GM21423 (cell line): ENCODE results near the gene MXRA7.
"Not testable (repeated sequence)": the region's sequence is repeated elsewhere in the genome, so short reads cannot be mapped to it uniquely, and the experiment has no call there.

ENCODE experiments used
- ATAC-seq: cut with Tn5 transposase; IDR thresholded peaks from one replicate; pipeline ENCODE4 v1.9.1; 2021; ENCODE audit warnings: mild to moderate bottlenecking, moderate library complexity; ENCODE audit not compliant: unreplicated experiment

The MXRA7 gene

DNA sequence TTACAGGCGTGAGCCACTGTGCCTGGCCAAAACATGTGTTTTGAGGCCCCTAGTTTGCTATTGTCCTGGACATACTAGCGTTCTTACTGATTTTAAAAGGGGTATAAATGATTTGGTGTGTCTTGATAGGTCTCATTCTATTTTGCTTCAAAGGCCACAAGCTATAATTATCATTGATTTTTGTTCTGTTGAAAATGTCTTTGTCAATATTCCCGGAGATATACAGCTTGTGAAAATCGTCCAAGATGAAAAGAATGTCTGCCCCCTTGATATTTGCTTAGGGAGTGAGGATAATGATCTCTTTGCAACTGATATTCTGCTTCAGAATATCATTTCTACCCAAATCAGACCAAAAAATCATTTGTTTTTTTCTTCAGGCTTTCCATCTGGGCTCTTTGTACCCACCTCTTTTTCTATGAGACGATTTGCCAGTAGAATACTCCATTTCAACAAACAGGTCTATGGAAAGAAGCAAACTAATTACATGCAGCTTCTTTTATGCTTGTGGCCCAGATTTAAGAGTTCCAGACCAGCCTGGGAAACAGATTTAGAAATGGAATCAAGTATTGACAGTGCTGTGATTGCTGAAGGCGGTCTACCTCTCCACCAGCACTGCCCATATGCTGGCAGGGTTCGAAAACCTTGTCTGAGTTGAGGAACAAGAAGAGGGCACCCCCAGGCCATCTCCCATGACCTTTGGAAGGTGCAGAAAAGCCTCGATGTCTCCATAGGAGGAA is 53.1 kb downstream of the MXRA7 start:
- ATAC-seq = no peak

DNA sequence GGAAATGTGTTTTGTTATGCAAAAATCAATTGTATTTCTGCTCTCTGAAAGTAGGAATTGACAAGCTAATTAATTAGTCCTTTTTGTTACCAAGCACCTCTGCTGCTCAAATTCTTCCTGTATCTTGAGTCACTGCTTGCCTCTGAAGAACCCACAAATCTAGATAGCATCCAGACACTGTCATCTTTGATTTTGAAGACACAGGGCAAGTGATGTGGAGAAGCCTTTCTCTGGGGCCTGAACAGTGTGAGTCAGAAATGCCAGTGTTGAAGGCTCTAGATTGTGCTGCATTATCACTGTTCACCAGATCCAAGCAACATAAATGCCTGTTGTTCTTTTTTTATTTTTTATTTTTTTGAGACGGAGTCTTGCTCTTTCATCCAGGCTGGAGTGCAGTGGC is 56.4 kb downstream of the MXRA7 start:
- no peak for ATAC-seq

DNA sequence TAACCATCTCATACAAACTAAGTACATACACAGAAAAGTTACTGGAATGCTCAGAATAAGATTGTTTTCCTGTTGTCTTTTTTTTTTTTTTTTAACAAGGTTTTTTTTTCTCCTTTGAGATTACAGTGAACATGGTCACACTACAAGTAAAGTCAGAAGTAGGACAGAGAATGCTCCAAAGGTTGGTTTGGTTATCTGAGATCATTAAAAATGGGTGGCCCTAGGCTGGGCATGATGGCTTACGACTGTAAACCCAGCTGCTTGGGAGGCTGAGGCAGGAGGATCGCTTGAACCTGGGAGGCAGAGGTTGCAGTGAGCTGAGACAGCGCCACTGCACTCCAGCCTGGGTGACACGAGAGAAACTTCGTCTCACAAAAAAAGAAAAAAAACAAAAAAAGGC is 60.3 kb downstream of the MXRA7 start:
- no peak for ATAC-seq

- no peak for ATAC-seq
Measured at GRCh38 chr17:76646712-76647111, 64.1 kb downstream of the MXRA7 start.

- ATAC-seq = no peak
Measured at GRCh38 chr17:76645481-76645880, 65.3 kb downstream of the MXRA7 start.

GRCh38 chr17:76644995-76645394 is 65.8 kb downstream of the MXRA7 start:
- ATAC-seq = no peak

DNA sequence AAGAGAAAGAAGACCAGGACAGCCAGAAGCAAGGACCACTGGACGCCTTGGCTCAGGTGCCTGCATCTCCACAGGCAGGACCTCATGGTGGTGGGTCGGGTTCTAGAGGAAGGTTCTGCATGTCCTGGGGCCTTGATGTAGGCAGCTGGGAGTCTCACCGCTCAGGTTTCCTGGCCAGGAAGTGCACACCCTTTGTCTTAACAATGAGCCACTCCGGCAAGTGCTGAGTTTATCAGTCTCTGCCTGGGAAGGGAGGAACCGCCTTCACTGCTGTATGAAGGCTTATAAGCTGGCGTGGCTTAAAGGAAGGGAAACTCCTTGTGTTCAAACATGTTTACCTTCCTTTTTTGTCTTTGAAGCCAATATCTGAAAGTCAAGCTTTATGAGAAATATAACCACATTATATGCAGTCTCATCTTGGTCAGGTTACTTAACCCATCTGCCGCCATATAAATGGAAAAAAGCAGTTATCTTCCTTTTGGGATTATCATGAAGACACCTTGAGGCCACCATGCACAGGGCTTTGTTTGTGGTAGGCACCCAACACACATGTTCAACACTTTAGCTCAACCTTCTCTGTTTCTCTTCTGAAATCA is 67.1 kb downstream of the MXRA7 start, which contains the start of gene ST6GALNAC1:
Gene ST6GALNAC1, minus strand, starts transcription at position 205 of the 596 bp plus-strand sequence. Its CDS starts 119 bp downstream, at position 86.
- ATAC-seq = no peak

GRCh38 chr17:76642994-76643393 is 67.8 kb downstream of the MXRA7 start:
- no peak for ATAC-seq

DNA sequence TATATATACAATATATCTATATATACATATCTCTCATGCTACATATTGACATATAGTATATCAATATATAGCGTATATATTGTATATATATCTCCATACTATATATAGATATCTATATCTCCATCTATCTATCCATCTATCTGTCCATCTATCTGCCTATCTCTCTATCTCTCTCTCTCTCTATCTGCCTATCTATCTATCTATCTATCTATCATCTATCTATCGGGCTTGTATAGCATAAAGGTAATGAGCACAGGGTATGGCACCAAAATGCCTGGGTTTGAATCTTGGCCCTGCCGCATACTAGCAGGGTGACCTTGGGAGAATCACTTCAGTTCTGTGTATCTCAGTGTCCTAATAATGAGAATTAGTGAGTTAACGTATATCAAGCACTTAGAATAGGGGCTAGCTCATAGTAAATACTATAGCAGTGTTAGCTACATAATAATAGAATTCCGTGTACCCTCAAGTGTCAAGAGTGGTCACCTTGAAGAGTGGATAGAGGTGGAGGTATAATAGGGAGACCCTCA is 68.7 kb downstream of the MXRA7 start:
- ATAC-seq = no peak

DNA sequence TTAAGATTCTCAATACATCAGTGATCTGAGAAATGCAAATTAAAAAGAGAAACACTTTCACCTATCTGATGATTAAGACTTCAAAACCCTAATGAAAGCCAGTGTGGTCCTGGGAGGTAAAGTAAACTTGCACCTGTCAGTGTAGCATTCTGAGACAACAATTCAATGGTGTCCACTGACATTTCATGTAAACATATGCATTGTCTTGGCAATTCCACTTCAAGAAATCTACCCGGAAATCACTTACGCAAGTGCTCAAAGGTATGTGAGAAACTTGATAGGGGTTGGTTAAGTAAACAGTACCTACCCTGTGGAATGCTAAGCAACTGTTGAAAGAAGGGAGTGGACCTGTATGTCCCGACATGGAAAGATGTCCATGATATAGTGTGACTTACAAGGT is 69.3 kb downstream of the MXRA7 start:
- ATAC-seq = no peak

GRCh38 chr17:76640550-76641380 is 70.0 kb downstream of the MXRA7 start:
- ATAC-seq = no peak

- ATAC-seq = no peak
Measured at GRCh38 chr17:76638263-76638662, 72.5 kb downstream of the MXRA7 start.

DNA sequence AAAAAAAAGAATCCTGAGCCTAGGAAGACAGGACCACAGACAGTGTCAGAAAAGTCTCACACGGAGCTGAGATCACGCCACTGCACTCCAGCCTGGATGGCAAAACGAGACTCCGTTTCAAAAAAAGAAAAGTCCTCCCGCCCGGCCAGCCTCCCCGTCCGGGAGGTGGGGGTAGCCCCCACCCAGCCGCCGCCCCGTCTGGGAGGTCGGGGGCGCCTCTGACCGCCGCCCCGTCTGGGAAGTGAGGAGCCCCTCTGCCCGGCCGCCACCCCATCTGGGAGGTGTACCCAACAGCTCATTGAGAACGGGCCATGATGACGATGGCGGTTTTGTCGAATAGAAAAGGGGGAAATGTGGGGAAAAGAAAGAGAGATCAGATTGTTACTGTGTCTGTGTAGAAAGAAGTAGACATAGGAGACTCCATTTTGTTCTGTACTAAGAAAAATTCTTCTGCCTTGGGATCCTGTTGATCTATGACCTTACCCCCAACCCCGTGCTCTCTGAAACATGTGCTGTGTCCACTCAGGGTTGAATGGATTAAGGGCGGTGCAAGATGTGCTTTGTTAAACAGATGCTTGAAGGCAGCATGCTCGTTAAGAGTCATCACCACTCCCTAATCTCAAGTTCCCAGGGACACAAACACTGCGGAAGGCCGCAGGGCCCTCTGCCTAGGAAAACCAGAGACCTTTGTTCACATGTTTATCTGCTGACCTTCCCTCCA is 74.1 kb downstream of the MXRA7 start:
- ATAC-seq = not testable (repeated sequence)

DNA sequence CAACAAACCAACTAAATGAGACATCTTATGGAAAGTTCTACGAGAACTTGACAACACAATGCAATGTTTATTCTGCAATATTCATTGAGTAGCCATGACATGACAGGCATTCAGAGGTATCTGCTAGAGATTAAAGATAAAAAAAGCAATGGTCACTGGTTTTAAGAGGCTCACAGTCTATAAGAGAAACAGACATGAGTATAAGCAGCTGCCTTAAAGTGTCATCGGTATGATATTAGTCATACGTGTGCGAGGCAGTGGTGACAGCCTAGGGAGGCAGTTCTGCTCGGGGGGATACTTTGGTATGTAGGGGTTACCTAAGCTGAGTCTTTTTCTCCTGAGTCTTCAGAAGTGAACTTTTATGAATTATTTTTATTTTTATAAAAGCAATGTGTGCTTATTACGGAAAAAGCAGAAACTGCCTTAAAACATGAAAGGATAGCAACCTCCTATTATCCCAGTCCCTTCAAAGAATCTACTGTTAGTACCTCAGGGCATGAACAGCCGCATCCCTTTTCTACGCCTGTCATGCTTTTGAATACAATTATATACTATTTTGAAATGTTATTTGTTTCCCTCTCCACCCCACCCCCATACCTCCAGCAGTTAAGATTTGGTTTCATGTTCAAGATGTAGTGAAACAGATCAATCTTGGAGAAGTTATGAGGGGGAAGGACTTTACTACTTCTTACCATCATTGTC is 75.0 kb downstream of the MXRA7 start:
- ATAC-seq = no peak

GRCh38 chr17:76635039-76635438 is 75.7 kb downstream of the MXRA7 start:
- ATAC-seq = no peak

DNA sequence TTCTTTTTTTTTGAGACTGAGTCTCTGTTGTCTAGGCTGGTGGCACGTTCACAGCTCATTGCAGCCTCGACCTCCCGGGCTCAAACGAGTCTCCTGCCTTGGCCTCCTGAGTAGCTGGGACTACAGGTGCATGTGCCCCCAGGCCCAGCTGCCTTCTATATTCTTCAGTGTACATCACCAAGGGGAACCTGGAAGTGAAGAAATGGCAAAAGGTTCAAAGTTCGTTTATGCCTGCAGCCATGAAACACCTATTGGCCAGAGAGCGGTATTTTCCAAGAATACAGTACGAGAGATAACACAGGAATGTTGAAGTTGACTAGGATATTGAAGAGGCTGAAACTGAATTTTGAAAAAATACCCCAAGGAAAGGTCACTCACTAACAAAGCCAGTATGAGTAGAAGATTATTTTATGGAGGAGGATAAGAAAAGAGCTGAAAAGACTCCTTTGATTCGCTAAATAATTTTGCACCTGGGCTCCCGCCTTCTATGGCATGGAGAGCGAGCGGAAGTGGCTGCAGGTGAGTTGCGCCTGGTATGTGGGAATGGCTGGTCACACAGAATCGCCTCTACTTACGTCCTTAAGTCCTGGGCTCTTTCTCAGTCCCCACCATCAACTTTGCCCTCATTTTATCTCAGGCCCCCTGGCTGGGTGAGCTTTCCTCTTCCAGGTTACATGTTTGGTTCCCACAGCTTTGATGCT is 77.0 kb downstream of the MXRA7 start:
- no peak for ATAC-seq

DNA sequence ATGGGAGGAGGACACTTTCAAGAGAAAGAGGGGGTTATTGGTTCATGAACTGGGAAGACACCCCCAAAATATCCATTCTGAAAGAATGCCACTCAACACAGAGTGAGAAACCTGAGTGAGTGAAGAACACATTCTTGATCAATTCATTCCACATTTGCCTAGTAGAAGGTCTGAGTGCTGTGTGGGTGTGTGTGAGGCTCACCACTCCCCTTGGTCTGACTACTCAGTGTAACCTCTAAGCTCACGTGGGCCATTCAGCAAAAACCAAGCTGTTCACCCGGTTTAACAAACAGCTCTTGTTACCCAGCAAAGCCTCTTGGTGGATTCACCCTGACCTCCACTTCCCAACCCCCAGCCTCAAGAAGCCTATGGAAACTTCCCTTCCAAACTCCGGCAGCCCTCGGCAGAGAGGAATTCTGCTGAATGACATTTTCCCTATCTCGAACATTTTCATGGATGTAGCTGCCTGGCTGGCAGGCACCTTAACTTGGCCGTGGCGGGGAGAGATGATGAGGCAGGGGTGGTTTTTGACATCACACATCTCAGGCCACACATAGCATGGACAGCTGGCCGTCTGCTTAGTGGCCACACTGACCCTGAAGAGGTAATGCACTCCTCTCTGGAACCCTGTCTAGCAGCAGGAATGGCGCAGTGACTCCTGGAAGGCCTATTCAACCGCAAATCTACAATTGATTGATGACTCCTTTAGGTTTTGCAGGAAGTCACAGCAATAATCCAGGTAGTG is 78.8 kb downstream of the MXRA7 start:
- no peak for ATAC-seq

- ATAC-seq = no peak
Measured at GRCh38 chr17:76630151-76630550, 80.6 kb downstream of the MXRA7 start.
